Suprapubic skin (tissue), 4 donors: ENCODE data around the gene RAPGEF4.

Source experiments
- CTCF ChIP-seq, 2 donors: fragments of 200-600 bp in 1 of 2; fragments of 450-650 bp in 1 of 2; sonication (generic) in 1 of 2; IDR thresholded peaks; one replicate each; pipeline ENCODE4 v1.5.1; 2016 to 2019; ENCODE audit warnings: antibody characterized with exemption in 2 of 2, mild to moderate bottlenecking in 1 of 2, moderate library complexity in 1 of 2
- EP300 ChIP-seq: sonication (generic); formaldehyde crosslinking; IDR thresholded peaks from one replicate; pipeline ENCODE4 v1.6.1; 2017; ENCODE audit warnings: antibody characterized with exemption
- POLR2A ChIP-seq, 2 donors: fragments of 450-650 bp; IDR thresholded peaks; one replicate each; pipeline ENCODE4 v1.6.1; 2017; ENCODE audit warnings: antibody characterized with exemption in 2 of 2, mild to moderate bottlenecking in 2 of 2, moderate library complexity in 2 of 2
- POLR2AphosphoS5 ChIP-seq, 3 donors: sonication (generic); formaldehyde crosslinking; IDR thresholded peaks; one replicate each; pipeline ENCODE4 v1.6.1; 2017; ENCODE audit warnings: antibody characterized with exemption in 3 of 3

- TF ChIP-seq CTCF (IDR thresholded peaks at IDR 0.05) (no peak), POLR2A (IDR thresholded peaks at IDR 0.05) (no peak), EP300 (no peak), POLR2AphosphoS5 (IDR thresholded peaks at IDR 0.05) (no peak)
Measured at GRCh38 chr2:173058097-173058496, 322.5 kb downstream of the RAPGEF4 start.
